ENCODE results near the gene TEAD1. TPM values are rescaled to one million over a fixed set of nuclear protein-coding genes. Genes with fewer than 3 reads are reported as not detected.

The TEAD1 gene
- total and polyA plus RNA-seq, 9 of the 15 experiments (the other 6 are each of a cell fraction or from before 2014, with no cell fraction given): 1.7 to 17.7 (median 10.8) TPM

DNA sequence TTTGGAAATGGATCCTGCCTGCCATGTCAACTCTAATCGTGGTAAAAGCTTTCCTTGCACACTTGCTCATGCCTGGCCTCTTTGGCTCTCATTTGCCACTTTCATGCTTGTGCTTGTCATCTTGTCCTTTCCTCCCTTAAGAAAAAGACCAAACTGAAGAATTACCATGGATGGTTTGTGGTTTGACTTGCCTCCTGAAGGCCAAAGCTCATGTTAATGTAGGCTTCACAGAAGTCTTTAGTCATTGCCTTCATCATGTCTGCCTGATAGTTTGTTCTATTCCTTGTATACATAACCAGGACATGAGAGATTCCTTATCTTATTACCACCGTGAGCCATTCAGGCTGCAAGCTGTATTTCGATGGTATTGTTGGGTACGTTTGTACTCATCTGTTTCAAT, 17.3 kb downstream of the TEAD1 start:
- Histone ChIP-seq H3K9ac (ENCODE audit: insufficient read depth in 1 of 2, low read depth in 2 of 2, low read length in 2 of 2) (no peak overlapping the region), H3K79me2 (ENCODE audit: control insufficient read depth, insufficient read depth, low read length) (peaks cover 46% of the 10 kb centered on the region), H2AFZ (ENCODE audit: low read depth, low read length) (no peak overlapping the region), H3K9me3 (replicated peaks; ENCODE audit: control insufficient read depth, insufficient read depth, low read depth, low read length) (no peaks in the 10 kb centered on the region), H3K27me3 (ENCODE audit: control insufficient read depth in 2 of 2, insufficient read depth in 2 of 2, low read length in 2 of 2) (no peaks in the 10 kb centered on the region), H3K9me1 (ENCODE audit: control insufficient read depth, insufficient read depth, low read length) (no peaks in the 10 kb centered on the region), H4K20me1 (replicated peaks; ENCODE audit: control insufficient read depth, insufficient read depth, low read length) (peaks cover 12% of the 10 kb centered on the region; the same call in 1 of the 2 replicates), H3K4me2 (ENCODE audit: insufficient read depth, low read length) (no peak overlapping the region), H3K36me3 (ENCODE audit: control insufficient read depth, insufficient read depth, low read length) (no peaks in the 10 kb centered on the region), H3K4me1 (replicated peaks in 1 of 2; ENCODE audit: control insufficient read depth in 2 of 2, insufficient read depth in 2 of 2, low read length in 2 of 2) (peaks cover 21 to 63% of the 10 kb centered on the region in 2 experiments), H3K27ac (ENCODE audit: extremely low read depth, low read depth, low read length) (no peak overlapping the region), H3K4me3 (no peak overlapping the region)
- ChIA-PET POLR2A (interaction anchor here (0.7 to 3.3 kb wide), 4 partner anchors 10 to 176 kb away, joined by 3 to 14 read pairs (median 5); no protein-coding TSS in a partner anchor), CTCF (ENCODE audit: low intra/inter-chr PET ratio) (no interaction called here)
- peak; percentile 32 for FAIRE-seq
- in situ Hi-C loops (cut with MboI) (no loop called here), intact Hi-C loops (cut with micrococcal nuclease) (no loop called here)
- DNase-seq (ENCODE audit: extremely low read depth in 1 of 4, low spot score in 3 of 4): peak in 2 of 4 experiments; percentile 45 to 46
- ATAC-seq: no peak
- BruUV-seq (replicated peaks): no TSS peak
- 20% methylated on average over 4 of the region's 4 CpGs for WGBS (ENCODE audit: insufficient coverage, low coverage, missing lambda C conversion rate)
- TF ChIP-seq ARNT (IDR thresholded peaks at IDR 0.05): no peak
- no peak for TF ChIP-seq SMARCA4 (IDR thresholded peaks at IDR 0.05)
- TF ChIP-seq ZBTB7A (IDR thresholded peaks at IDR 0.05; ENCODE audit: borderline replicate concordance, control insufficient read depth, low read depth, low read length): no peak
- TF ChIP-seq FOXA3 (CRISPR knock-in tag; conservative IDR thresholded peaks at IDR 0.05 in 1 of 2, IDR thresholded peaks at IDR 0.05 in 1 of 2): peak; percentile 45 to 77; a peak in 2 of 4 replicates
- no peak for TF ChIP-seq POU5F1 (IDR thresholded peaks at IDR 0.05; ENCODE audit: borderline replicate concordance, low read depth, low read length, partially characterized antibody)
- TF ChIP-seq CCNT2 (IDR thresholded peaks at IDR 0.05; ENCODE audit: borderline replicate concordance, extremely low read depth, insufficient read length, low read depth, low read length): no peak
- no peak for TF ChIP-seq KLF10 (CRISPR knock-in tag; IDR thresholded peaks at IDR 0.05)
- no peak for TF ChIP-seq IRF2 (CRISPR knock-in tag; IDR thresholded peaks at IDR 0.05)
- no peak for TF ChIP-seq BRF1 (IDR thresholded peaks at IDR 0.05; ENCODE audit: borderline replicate concordance, extremely low read depth, insufficient read length)
- TF ChIP-seq ZNF41 (CRISPR knock-in tag; conservative IDR thresholded peaks at IDR 0.05): 0 out of 2 replicates have a peak, but pooled peaks have one; percentile 20
- TF ChIP-seq SAFB (IDR thresholded peaks at IDR 0.05; ENCODE audit: borderline replicate concordance, low read depth, low read length): no peak
- TF ChIP-seq TBL1XR1 (IDR thresholded peaks at IDR 0.05; ENCODE audit: low read length in 2 of 2): no peak
- TF ChIP-seq, protein P1, sequence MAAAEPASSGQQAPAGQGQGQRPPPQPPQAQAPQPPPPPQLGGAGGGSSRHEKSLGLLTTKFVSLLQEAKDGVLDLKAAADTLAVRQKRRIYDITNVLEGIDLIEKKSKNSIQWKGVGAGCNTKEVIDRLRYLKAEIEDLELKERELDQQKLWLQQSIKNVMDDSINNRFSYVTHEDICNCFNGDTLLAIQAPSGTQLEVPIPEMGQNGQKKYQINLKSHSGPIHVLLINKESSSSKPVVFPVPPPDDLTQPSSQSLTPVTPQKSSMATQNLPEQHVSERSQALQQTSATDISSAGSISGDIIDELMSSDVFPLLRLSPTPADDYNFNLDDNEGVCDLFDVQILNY (CRISPR knock-in tag; IDR thresholded peaks at IDR 0.05): no peak
- TF ChIP-seq E2F3 (CRISPR knock-in tag; IDR thresholded peaks at IDR 0.05): no peak
- TF ChIP-seq PPARD (CRISPR knock-in tag; IDR thresholded peaks at IDR 0.05): no peak
- no peak for TF ChIP-seq PHTF2 (CRISPR knock-in tag; IDR thresholded peaks at IDR 0.05)
- TF ChIP-seq FOXP1 (CRISPR knock-in tag; IDR thresholded peaks at IDR 0.05): no peak
- TF ChIP-seq FOSL1 (tag; conservative IDR thresholded peaks at IDR 0.05): no peak
- no peak for TF ChIP-seq NR3C1 (CRISPR knock-in tag; IDR thresholded peaks at IDR 0.05)
- no peak for TF ChIP-seq PHB (CRISPR knock-in tag; IDR thresholded peaks at IDR 0.05)
- peak; percentile 66; the same call in 1 of the 2 replicates for TF ChIP-seq HMBOX1 (IDR thresholded peaks at IDR 0.05)
- TF ChIP-seq SP2 (IDR thresholded peaks at IDR 0.05; ENCODE audit: extremely low read depth, low read depth, low read length, poor library complexity, severe bottlenecking): no peak
- no peak for TF ChIP-seq PREB (CRISPR knock-in tag; IDR thresholded peaks at IDR 0.05)
